BE2C (cell line): ENCODE results near the gene ITGA5.
A peak's percentile ranks its signal among the peaks of the same experiment; 100 is the strongest.

Experiments
- DNase-seq: peaks from one replicate; pipeline ENCODE4 v3.0.0-alpha.2; 2020
- H3K27me3 ChIP-seq: fragments of 250-450 bp; sonication (Bioruptor Pico); 2 replicates; pipeline ENCODE4 v1.5.1; 2020; ENCODE audit warnings: mild to moderate bottlenecking
- H3K36me3 ChIP-seq: fragments of 250-450 bp; sonication (Bioruptor Pico); 2 replicates; pipeline ENCODE4 v1.5.1; 2020; ENCODE audit warnings: mild to moderate bottlenecking
- H3K4me1 ChIP-seq: fragments of 250-450 bp; sonication (Bioruptor Pico); 2 replicates; pipeline ENCODE4 v1.5.1; 2020
- H3K4me3 ChIP-seq: 2 replicates; pipeline ENCODE4 v1.5.1; 2011; ENCODE audit warnings: low read depth, low read length
- H3K9me3 ChIP-seq: fragments of 250-450 bp; sonication (Bioruptor Pico); 2 replicates; pipeline ENCODE4 v1.5.1; 2020
- CTCF ChIP-seq: IDR thresholded peaks from 2 replicates; pipeline ENCODE4 v1.5.1; 2012; ENCODE audit warnings: mild to moderate bottlenecking, low read depth, low read length

ITGA5 gene

DNA sequence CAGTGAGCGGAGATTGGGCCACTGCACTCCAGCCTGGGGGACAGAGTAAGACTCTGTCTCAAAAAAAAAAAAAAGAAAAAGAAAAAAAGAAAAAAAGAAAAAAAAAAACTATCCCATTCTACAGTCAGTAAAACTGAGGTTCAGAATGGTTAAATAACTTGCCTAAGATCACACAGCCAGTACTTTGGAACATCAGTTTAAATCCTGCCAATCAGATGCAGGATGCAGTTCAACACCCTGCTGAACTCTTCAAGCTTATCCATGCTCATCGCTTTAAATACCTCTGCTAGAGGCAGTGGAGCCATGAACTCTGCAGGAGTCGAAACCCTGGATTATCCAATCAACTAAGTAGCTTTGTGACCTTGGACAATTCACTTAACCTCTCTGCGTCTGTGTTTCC lies 37.9 kb downstream of the ITGA5 start:
- no peak overlapping the region for H3K4me3 ChIP-seq
- no peaks in the 10 kb centered on the region for H3K36me3 ChIP-seq
- no peaks in the 10 kb centered on the region for H3K27me3 ChIP-seq
- peaks cover 7% of the 10 kb centered on the region for H3K4me1 ChIP-seq
- no peak for TF ChIP-seq CTCF
- no peaks in the 10 kb centered on the region for H3K9me3 ChIP-seq
- DNase-seq = no peak

DNA sequence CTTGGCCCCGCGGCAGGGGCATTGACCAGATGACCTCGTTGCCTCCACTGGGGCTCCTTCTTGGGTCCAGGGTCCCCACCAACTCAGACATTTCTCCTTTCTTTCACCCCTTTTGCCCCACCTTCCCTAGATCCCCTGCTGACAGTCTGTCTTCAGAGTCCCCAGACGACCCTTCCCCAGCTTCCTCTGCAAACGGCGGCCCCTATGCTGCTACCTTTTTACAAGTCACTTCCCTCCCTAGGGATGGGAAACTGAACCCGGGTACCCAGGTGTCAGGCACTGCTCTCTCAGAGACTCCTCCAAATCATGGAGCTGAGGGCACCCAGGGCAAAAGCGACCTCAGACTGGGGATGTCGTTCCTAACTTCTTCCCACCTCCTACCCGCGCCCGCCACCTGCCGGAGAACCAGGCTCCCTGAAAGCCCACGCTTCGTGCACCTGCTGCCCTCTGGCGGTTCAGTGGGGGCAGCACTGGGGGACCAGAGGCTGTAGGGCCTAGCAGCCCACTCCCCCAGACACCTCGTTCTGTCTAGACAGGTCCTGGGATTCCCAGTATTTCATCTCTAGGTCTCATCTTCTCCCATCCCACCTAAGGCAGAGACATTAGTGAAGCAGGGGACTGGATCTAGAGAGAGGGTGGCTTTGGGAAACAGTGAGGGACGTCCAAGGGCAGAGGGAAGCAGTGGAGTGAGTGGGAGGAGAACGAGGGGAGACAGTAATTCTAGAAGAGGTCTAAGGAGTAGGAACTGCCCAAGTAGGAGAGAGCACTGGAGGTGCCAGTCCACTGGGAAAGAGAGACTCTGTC lies 39.5 kb downstream of the ITGA5 start:
- Histone ChIP-seq H3K4me3 (peak overlapping the region; percentile 57), H3K4me1 (peaks cover 22% of the 10 kb centered on the region), H3K27me3 (no peaks in the 10 kb centered on the region), H3K9me3 (no peaks in the 10 kb centered on the region), H3K36me3 (no peaks in the 10 kb centered on the region)
- DNase-seq = peak; percentile 98
- TF ChIP-seq CTCF = peak; percentile 100

DNA sequence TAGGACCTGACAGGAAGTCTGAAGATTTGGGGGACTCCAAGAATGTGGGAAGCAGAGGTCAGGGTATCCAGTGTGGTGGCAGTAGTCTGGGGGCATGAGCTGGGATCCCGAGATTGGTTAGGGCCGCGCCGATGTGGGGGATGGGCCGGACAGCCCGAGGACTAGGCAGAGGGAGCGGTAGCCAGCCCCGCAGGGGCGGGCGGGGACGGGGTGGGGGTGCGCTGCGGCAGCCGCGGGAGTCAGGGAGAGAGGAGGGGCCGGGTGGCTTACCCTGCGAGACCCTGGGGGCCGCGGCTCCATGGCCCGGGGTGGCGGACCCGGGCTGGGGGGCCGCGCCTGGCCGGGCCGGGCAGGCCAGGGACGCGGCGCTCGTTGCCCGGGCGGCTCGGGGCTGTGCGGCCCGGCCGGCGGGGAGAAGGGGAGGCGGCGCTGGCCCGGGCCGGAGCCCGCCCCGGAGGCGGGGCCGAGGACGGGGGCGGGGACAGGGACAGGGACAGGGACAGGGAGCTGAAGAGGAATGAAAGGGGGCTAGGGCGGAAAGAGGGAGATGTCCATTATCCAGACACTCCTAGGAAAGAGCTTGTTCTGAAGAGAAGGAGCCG lies 40.2 kb downstream of the ITGA5 start:
- H3K27me3 ChIP-seq = no peaks in the 10 kb centered on the region
- TF ChIP-seq CTCF = no peak
- DNase-seq = peak; percentile 91
- peak overlapping the region; percentile 57 for H3K4me3 ChIP-seq
- no peaks in the 10 kb centered on the region for H3K36me3 ChIP-seq
- peaks cover 29% of the 10 kb centered on the region for H3K4me1 ChIP-seq
- H3K9me3 ChIP-seq = no peaks in the 10 kb centered on the region

DNA sequence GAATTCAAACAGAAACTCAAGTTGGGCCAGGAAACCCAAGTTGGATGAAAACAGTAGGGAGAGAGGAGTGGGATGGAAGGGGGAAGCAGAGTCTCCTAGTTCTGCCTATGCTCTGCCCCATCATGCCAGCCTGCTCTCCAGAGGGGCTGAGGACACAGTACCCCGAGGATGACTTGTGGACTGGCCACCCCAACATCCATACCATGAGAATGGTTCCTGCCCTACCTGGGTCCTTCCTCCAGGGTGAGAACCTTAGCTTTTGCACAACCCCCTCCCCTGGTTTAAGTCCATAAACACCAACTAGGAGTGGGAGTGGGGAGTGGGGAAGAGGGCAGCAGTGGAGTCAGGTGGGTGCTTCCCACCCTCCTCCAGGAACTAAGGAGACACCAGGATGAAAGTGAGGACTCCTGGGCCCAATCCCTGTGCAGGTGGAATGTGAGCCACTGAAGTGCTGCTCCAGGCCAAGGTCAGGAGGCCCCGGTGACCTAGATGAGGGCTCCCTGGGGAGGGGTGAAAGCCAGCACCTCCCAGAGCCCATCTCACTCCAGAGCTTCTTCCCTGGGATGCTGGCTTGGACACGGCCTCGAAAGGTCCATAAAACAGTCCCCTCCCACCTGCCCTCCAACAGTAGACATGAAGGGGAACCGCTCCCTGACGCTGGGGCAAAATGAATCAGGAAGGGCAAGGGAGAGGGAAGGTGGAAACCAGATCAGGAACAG lies 41.1 kb downstream of the ITGA5 start:
- H3K9me3 ChIP-seq = no peaks in the 10 kb centered on the region
- no peak for TF ChIP-seq CTCF
- H3K4me3 ChIP-seq = peak overlapping the region; percentile 54
- H3K27me3 ChIP-seq = no peaks in the 10 kb centered on the region
- DNase-seq = no peak
- H3K36me3 ChIP-seq = no peaks in the 10 kb centered on the region; the same call in 1 of the 2 replicates
- H3K4me1 ChIP-seq = peaks cover 36% of the 10 kb centered on the region

GRCh38 chr12:54377007-54377406 lies 42.1 kb downstream of the ITGA5 start:
- H3K4me3 ChIP-seq = no peak overlapping the region
- DNase-seq = no peak
- H3K36me3 ChIP-seq = no peaks in the 10 kb centered on the region; the same call in 1 of the 2 replicates
- no peaks in the 10 kb centered on the region for H3K9me3 ChIP-seq
- H3K27me3 ChIP-seq = no peaks in the 10 kb centered on the region
- TF ChIP-seq CTCF = no peak
- peaks cover 44% of the 10 kb centered on the region for H3K4me1 ChIP-seq

DNA sequence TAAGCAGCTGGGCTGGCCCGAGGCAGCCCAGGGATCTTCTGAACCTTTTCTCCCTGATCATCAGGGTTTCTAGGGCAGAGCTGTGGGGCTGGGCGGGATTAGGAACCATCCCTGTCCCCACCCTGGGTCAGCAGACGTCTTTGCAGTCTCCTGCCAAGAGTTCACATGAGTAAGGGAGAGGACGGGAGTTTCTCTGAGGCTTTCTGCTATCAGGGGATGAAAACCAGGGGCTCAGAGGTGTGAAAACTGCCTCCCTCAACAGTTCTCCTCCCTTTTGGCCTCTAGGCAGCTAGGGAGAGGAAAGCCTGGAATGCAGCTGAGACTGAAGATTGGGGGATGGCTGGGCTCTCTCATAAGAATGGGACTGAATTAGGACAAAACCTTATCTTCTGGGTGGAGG lies 42.5 kb downstream of the ITGA5 start:
- Histone ChIP-seq H3K4me1 (peaks cover 48% of the 10 kb centered on the region), H3K4me3 (no peak overlapping the region), H3K36me3 (no peaks in the 10 kb centered on the region; the same call in 1 of the 2 replicates), H3K9me3 (no peaks in the 10 kb centered on the region), H3K27me3 (no peaks in the 10 kb centered on the region)
- DNase-seq = no peak
- no peak for TF ChIP-seq CTCF
